HepG2 (cell line): Measurements from ENCODE around the gene THUMPD1. TPM values are rescaled to one million over a fixed set of nuclear protein-coding genes. Genes with fewer than 3 reads are reported as not detected.

Experiments used
- ARNT2 ChIP-seq: sonication (generic); formaldehyde crosslinking; IDR thresholded peaks from 2 replicates; pipeline ENCODE4 v1.8.0; 2022; ENCODE audit warnings: mild to moderate bottlenecking, low read depth, missing genetic modification reagents, moderate library complexity
- FOSL2 ChIP-seq: sonication (generic); formaldehyde crosslinking; IDR thresholded peaks from 2 replicates; pipeline ENCODE4 v1.4.0; 2020; ENCODE audit warnings: missing genetic modification reagents
- HNRNPH1 ChIP-seq: fragments of 200-400 bp; formaldehyde crosslinking; optimal IDR thresholded peaks from 2 replicates; pipeline ENCODE3; 2017; ENCODE audit warnings: mild to moderate bottlenecking, low read depth, low read length
- MAFK ChIP-seq, 2 experiments: IDR thresholded peaks in 1 of 2; conservative IDR thresholded peaks in 1 of 2; 2 replicates each; pipeline ENCODE4 v1.6.1; 2011; ENCODE audit warnings: improper control_type of control experiment in 2 of 2, low read length in 2 of 2
- MLLT10 ChIP-seq: sonication (generic); formaldehyde crosslinking; IDR thresholded peaks from 2 replicates; pipeline ENCODE4 v1.4.0; 2020; ENCODE audit warnings: missing genetic modification reagents
- NFRKB ChIP-seq: fragments of 450-650 bp; IDR thresholded peaks from 2 replicates; pipeline ENCODE4 v1.6.1; 2017
- PRDM10 ChIP-seq: sonication (generic); formaldehyde crosslinking; IDR thresholded peaks from 2 replicates; pipeline ENCODE4 v1.4.0; 2020; ENCODE audit warnings: low read depth, missing genetic modification reagents
- SIN3B ChIP-seq: fragments of 150-350 bp; IDR thresholded peaks from 2 replicates; pipeline ENCODE4 v1.6.1; 2014; ENCODE audit warnings: low read length
- SRSF1 ChIP-seq: fragments of 200-400 bp; formaldehyde crosslinking; optimal IDR thresholded peaks from 2 replicates; pipeline ENCODE3; 2017; ENCODE audit warnings: mild to moderate bottlenecking, low read depth, low read length, moderate library complexity
- TSC22D2 ChIP-seq: sonication (generic); formaldehyde crosslinking; IDR thresholded peaks from 2 replicates; pipeline ENCODE4 v1.5.1; 2020; ENCODE audit warnings: missing genetic modification reagents, mild to moderate bottlenecking, borderline replicate concordance
- ZBTB33 ChIP-seq: sonication (generic); formaldehyde crosslinking; IDR thresholded peaks from 2 replicates; pipeline ENCODE4 v1.4.0; 2020; ENCODE audit warnings: missing genetic modification reagents
- ZNF136 ChIP-seq: sonication (generic); formaldehyde crosslinking; IDR thresholded peaks from 2 replicates; pipeline ENCODE4 v1.8.1; 2022; ENCODE audit warnings: low read depth, mild to moderate bottlenecking, moderate library complexity, missing genetic modification reagents
- ZNF232 ChIP-seq: sonication (generic); formaldehyde crosslinking; IDR thresholded peaks from 2 replicates; pipeline ENCODE4 v1.4.0; 2020; ENCODE audit warnings: missing genetic modification reagents, borderline replicate concordance
- ZNF296 ChIP-seq: sonication (generic); formaldehyde crosslinking; conservative IDR thresholded peaks from 2 replicates; pipeline ENCODE4 v1.5.0; 2020; ENCODE audit warnings: mild to moderate bottlenecking, missing genetic modification reagents
- ZNF44 ChIP-seq: sonication (generic); formaldehyde crosslinking; IDR thresholded peaks from 2 replicates; pipeline ENCODE4 v1.5.1; 2020; ENCODE audit warnings: mild to moderate bottlenecking, missing genetic modification reagents
- ZNF441 ChIP-seq: sonication (generic); formaldehyde crosslinking; IDR thresholded peaks from 2 replicates; pipeline ENCODE4 v1.7.0; 2021; ENCODE audit warnings: missing genetic modification reagents, borderline replicate concordance
- ZNF512 ChIP-seq: sonication (generic); formaldehyde crosslinking; IDR thresholded peaks from 2 replicates; pipeline ENCODE4 v1.4.0; 2020; ENCODE audit warnings: mild to moderate bottlenecking, missing genetic modification reagents
- ZNF724P ChIP-seq: sonication (generic); formaldehyde crosslinking; IDR thresholded peaks from 2 replicates; pipeline ENCODE4 v1.8.0; 2022; ENCODE audit warnings: missing genetic modification reagents, borderline replicate concordance
- polyA plus RNA-seq, 8 experiments: library from polyadenylated mRNA; depleted of rRNA in 3 of 8; stranded (reverse) in 7 of 8; unstranded in 1 of 8; fragments of >200 nt; fragmentation: Illumina TruSeq in 4 of 8; extraction: Trizol in 4 of 8; gene quantifications; 2 replicates each; pipeline versions ENCODE4 v1.2.1 to v1.2.3, GENCODE V29; 2011 to 2016; ENCODE audit warnings: low read depth in 4 of 8, missing spikeins in 1 of 8, mixed read lengths in 1 of 8; ENCODE audit not compliant: insufficient read depth in 1 of 8
- total RNA-seq, 5 experiments: library from RNA; depleted of rRNA; stranded (reverse); fragments of >200 nt; fragmentation: Illumina TruSeq; extraction: Trizol; gene quantifications; 2 replicates each; pipeline ENCODE4 v1.2.3, GENCODE V29; 2016; ENCODE audit warnings: low read depth in 1 of 5
- TF ChIP-seq, protein P1 (sequence below): sonication (generic); formaldehyde crosslinking; IDR thresholded peaks from 2 replicates; pipeline ENCODE4 v1.5.0; 2020; ENCODE audit warnings: missing genetic modification reagents
- TF ChIP-seq, protein P2 (sequence below): sonication (generic); formaldehyde crosslinking; IDR thresholded peaks from 2 replicates; pipeline ENCODE4 v1.8.1; 2022; ENCODE audit warnings: mild to moderate bottlenecking, missing genetic modification reagents

The THUMPD1 gene
- total and polyA plus RNA-seq, 2 of the 13 experiments (the other 11 are each of a cell fraction or from before 2014, with no cell fraction given) = 22.7 to 69.1 TPM

- TF ChIP-seq MAFK (conservative IDR thresholded peaks at IDR 0.05 in 1 of 2, IDR thresholded peaks at IDR 0.05 in 1 of 2; ENCODE audit: low read length in 2 of 2) (peak; percentile 8 to 21; a peak in 1 of 4 replicates), HNRNPH1 (no peak), TSC22D2 (CRISPR knock-in tag) (peak; percentile 92), MLLT10 (CRISPR knock-in tag) (no peak), ZBTB33 (CRISPR knock-in tag) (peak; percentile 79; the same call in 1 of the 2 replicates), NFRKB (no peak), ZNF136 (peak; percentile 47; the same call in 1 of the 2 replicates), ARNT2 (CRISPR knock-in tag) (peak; percentile 97), ZNF44 (CRISPR knock-in tag) (peak; percentile 61; the same call in 1 of the 2 replicates), ZNF724P (CRISPR knock-in tag) (peak; percentile 98), ZNF512 (CRISPR knock-in tag) (no peak), PRDM10 (CRISPR knock-in tag) (peak; percentile 79), ZNF232 (CRISPR knock-in tag) (peak; percentile 91), SRSF1 (peak; percentile 94), ZNF441 (CRISPR knock-in tag) (no peak; the same call in 1 of the 2 replicates), ZNF296 (CRISPR knock-in tag) (no peak; the same call in 1 of the 2 replicates), FOSL2 (CRISPR knock-in tag) (peak; percentile 80), SIN3B (peak; percentile 97)
- TF ChIP-seq, protein P1, sequence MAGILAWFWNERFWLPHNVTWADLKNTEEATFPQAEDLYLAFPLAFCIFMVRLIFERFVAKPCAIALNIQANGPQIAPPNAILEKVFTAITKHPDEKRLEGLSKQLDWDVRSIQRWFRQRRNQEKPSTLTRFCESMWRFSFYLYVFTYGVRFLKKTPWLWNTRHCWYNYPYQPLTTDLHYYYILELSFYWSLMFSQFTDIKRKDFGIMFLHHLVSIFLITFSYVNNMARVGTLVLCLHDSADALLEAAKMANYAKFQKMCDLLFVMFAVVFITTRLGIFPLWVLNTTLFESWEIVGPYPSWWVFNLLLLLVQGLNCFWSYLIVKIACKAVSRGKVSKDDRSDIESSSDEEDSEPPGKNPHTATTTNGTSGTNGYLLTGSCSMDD = peak; percentile 27; the same call in 1 of the 2 replicates
- TF ChIP-seq, protein P2, sequence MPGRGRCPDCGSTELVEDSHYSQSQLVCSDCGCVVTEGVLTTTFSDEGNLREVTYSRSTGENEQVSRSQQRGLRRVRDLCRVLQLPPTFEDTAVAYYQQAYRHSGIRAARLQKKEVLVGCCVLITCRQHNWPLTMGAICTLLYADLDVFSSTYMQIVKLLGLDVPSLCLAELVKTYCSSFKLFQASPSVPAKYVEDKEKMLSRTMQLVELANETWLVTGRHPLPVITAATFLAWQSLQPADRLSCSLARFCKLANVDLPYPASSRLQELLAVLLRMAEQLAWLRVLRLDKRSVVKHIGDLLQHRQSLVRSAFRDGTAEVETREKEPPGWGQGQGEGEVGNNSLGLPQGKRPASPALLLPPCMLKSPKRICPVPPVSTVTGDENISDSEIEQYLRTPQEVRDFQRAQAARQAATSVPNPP = no peak
These were observed at the start of gene THUMPD1 (continued) for GRCh38 chr16:20741554-20742285.
